Measurements from ENCODE around the gene ELFN2. TPM values are rescaled to one million over a fixed set of nuclear protein-coding genes. Genes with fewer than 3 reads are reported as not detected.

Gene ELFN2
- total and polyA plus RNA-seq, 2 of the 13 experiments (the other 11 are each of a cell fraction or from before 2014, with no cell fraction given) = 0.01 TPM; not detected in 1

- TF ChIP-seq PBX2 (CRISPR knock-in tag; IDR thresholded peaks at IDR 0.05) (no peak), LBX2 (CRISPR knock-in tag; IDR thresholded peaks at IDR 0.05; ENCODE audit: borderline replicate concordance) (no peak), ZNF318 (CRISPR knock-in tag; IDR thresholded peaks at IDR 0.05) (no peak)
Measured at GRCh38 chr22:37420686-37421467, 6.4 kb downstream of the ELFN2 start (continued).

All from HepG2 (cell line).